ENCODE data around the gene MVB12B.

Gene MVB12B

GRCh38 chr9:126453156-126453963 lies 126.7 kb downstream of the MVB12B start:
- DNase-seq (ENCODE audit: low read depth) = no peak

- no peak for DNase-seq (ENCODE audit: low read depth)
Measured at GRCh38 chr9:126454215-126454614, 127.6 kb downstream of the MVB12B start.

- no peak for DNase-seq (ENCODE audit: low read depth)
Measured at GRCh38 chr9:126454795-126455194, 128.2 kb downstream of the MVB12B start.

GRCh38 chr9:126456441-126457174 lies 130.0 kb downstream of the MVB12B start:
- DNase-seq (ENCODE audit: low read depth) = no peak

GRCh38 chr9:126457175-126457547 lies 130.5 kb downstream of the MVB12B start:
- DNase-seq (ENCODE audit: low read depth) = no peak

- DNase-seq (ENCODE audit: low read depth) = no peak
Measured at GRCh38 chr9:126457890-126458289, 131.3 kb downstream of the MVB12B start.

- DNase-seq (ENCODE audit: low read depth) = no peak
Measured at GRCh38 chr9:126459126-126459525, 132.5 kb downstream of the MVB12B start.

GRCh38 chr9:126459546-126459945 lies 132.9 kb downstream of the MVB12B start:
- no peak for DNase-seq (ENCODE audit: low read depth)

- no peak for DNase-seq (ENCODE audit: low read depth)
Measured at GRCh38 chr9:126459965-126460843, 133.6 kb downstream of the MVB12B start.

- DNase-seq (ENCODE audit: low read depth) = no peak
Measured at GRCh38 chr9:126461029-126461428, 134.4 kb downstream of the MVB12B start.

- no peak for DNase-seq (ENCODE audit: low read depth)
Measured at GRCh38 chr9:126461608-126462007, 135.0 kb downstream of the MVB12B start.

GRCh38 chr9:126462617-126463016 lies 136.0 kb downstream of the MVB12B start:
- no peak for DNase-seq (ENCODE audit: low read depth)

GRCh38 chr9:126463426-126463825 lies 136.8 kb downstream of the MVB12B start:
- DNase-seq (ENCODE audit: low read depth) = no peak

- DNase-seq (ENCODE audit: low read depth) = no peak
Measured at GRCh38 chr9:126464694-126465441, 138.2 kb downstream of the MVB12B start.

GRCh38 chr9:126465977-126466376 lies 139.3 kb downstream of the MVB12B start:
- DNase-seq (ENCODE audit: low read depth) = no peak

GRCh38 chr9:126468141-126468825 lies 141.7 kb downstream of the MVB12B start:
- no peak for DNase-seq (ENCODE audit: low read depth)

GRCh38 chr9:126470241-126470993 lies 143.8 kb downstream of the MVB12B start:
- no peak for DNase-seq (ENCODE audit: low read depth)

GRCh38 chr9:126471084-126471624 lies 144.5 kb downstream of the MVB12B start:
- peak; percentile 39 for DNase-seq (ENCODE audit: low read depth)

- DNase-seq (ENCODE audit: low read depth) = no peak
Measured at GRCh38 chr9:126472198-126472947, 145.7 kb downstream of the MVB12B start.
